Activated B cell treated with CpG ODN at 0.5 μM for 24 hours (primary cell): ENCODE measurements around the gene PARP9. TPM values are rescaled to one million over a fixed set of nuclear protein-coding genes. Genes with fewer than 3 reads are reported as not detected.
"Not testable (repeated sequence)": the region's sequence is repeated elsewhere in the genome, so short reads cannot be mapped to it uniquely, and the experiment has no call there.

Source experiments
- ATAC-seq: fragments of 200-7000 bp; cut with Tn5 transposase; one replicate; pipeline ENCODE4 v1.10.0; 2021; ENCODE audit warnings: low read depth, mild to moderate bottlenecking, moderate library complexity
- CTCF ChIA-PET: fragments of 350-600 bp; sonication (Branson Sonifier 250); formaldehyde crosslinking; loops from one replicate; lab custom pipeline; 2021; ENCODE audit warnings: antibody characterized with exemption; lab: Charles Lee
- POLR2A ChIA-PET: fragments of 350-600 bp; sonication (Branson Sonifier 250); formaldehyde crosslinking; loops from one replicate; lab custom pipeline; 2021; ENCODE audit warnings: antibody characterized with exemption; lab: Charles Lee
- DNase-seq: peaks from one replicate; pipeline ENCODE4 v3.0.0; 2022
- H3K27ac Mint-ChIP-seq: one replicate; pipeline ENCODE4 v1.8.0; 2020; ENCODE audit warnings: mixed read lengths
- H3K27me3 Mint-ChIP-seq: one replicate; pipeline ENCODE4 v1.8.0; 2021; ENCODE audit warnings: mixed read lengths
- H3K36me3 Mint-ChIP-seq: one replicate; pipeline ENCODE4 v1.8.0; 2021; ENCODE audit warnings: low read depth, mixed read lengths
- H3K4me1 Mint-ChIP-seq: one replicate; pipeline ENCODE4 v1.8.0; 2021; ENCODE audit warnings: mixed read lengths
- H3K4me3 Mint-ChIP-seq: one replicate; pipeline ENCODE4 v1.8.0; 2020; ENCODE audit warnings: mild to moderate bottlenecking, mixed read lengths
- H3K9me3 Mint-ChIP-seq: one replicate; pipeline ENCODE4 v1.8.0; 2020; ENCODE audit warnings: mixed read lengths
- CTCF ChIP-seq: fragments of 200-600 bp; IDR thresholded peaks from one replicate; pipeline ENCODE4 v1.8.0; 2022; ENCODE audit warnings: antibody characterized with exemption, mild to moderate bottlenecking
- intact Hi-C: fragments of 100-400 bp; cut with micrococcal nuclease; formaldehyde crosslinking; loops from one replicate; pipeline ENCODE4 v1.15.1; 2024
- total RNA-seq: library from RNA; stranded (reverse); gene quantifications from 2 replicates; pipeline ENCODE4 v1.2.3, GENCODE V29; 2022

PARP9 gene
- total RNA-seq, 1 donor from 2014 or later: 50.8 TPM

GRCh38 chr3:122514123-122515019 is 49.7 kb downstream of the PARP9 start, which contains the start of gene KPNA1:
Gene KPNA1, minus strand, starts transcription at chr3:122514939. Its CDS starts 18,374 bp downstream, at chr3:122496565.
- ATAC-seq (peak; percentile 83), DNase-seq (peak; percentile 92)
- intact Hi-C loops: loop anchor here (1.0 to 10.0 kb wide), 11 partner anchors 18 to 1070 kb away; partner anchors contain the start of genes GOLGB1, HACD2, HSPBAP1 and MIX23
- no peak for TF ChIP-seq CTCF
- Mint-ChIP-seq H3K9me3 (peaks cover 7% of the 10 kb centered on the region), H3K27me3 (no peaks in the 10 kb centered on the region), H3K27ac (peak within 1 kb of the TSS; percentile 82), H3K36me3 (peaks cover 19% of the 10 kb centered on the region), H3K4me1 (peaks cover 42% of the 10 kb centered on the region), H3K4me3 (peak within 1 kb of the TSS; percentile 85)
- ChIA-PET CTCF (no interaction called here), POLR2A (interaction anchor here (0.6 to 2.2 kb wide), 17 partner anchors 10 to 854 kb away, joined by 3 to 16 read pairs (median 4); partner anchors contain the start of genes FAM162A, HCLS1, HSPBAP1 and PARP15)

GRCh38 chr3:122513386-122514122 is 50.5 kb downstream of the PARP9 start:
- Mint-ChIP-seq H3K27me3 (no peaks in the 10 kb centered on the region), H3K36me3 (peaks cover 21% of the 10 kb centered on the region), H3K4me3 (peak overlapping the region; percentile 82), H3K9me3 (peaks cover 8% of the 10 kb centered on the region), H3K27ac (peak overlapping the region; percentile 82), H3K4me1 (peaks cover 50% of the 10 kb centered on the region)
- intact Hi-C loops: loop anchor here (1.0 to 10.0 kb wide), 11 partner anchors 17 to 1071 kb away; partner anchors contain the start of genes GOLGB1, HACD2, HSPBAP1 and MIX23
- DNase-seq: no peak
- TF ChIP-seq CTCF: no peak
- ATAC-seq: no peak
- CTCF ChIA-PET: no interaction called here
- POLR2A ChIA-PET: interaction anchor here (0.6 to 2.2 kb wide), 5 partner anchors 54 to 853 kb away, joined by 3 to 16 read pairs (median 4); partner anchors contain the start of genes HCLS1 and WDR5B

- ChIA-PET POLR2A (no interaction called here), CTCF (no interaction called here)
- intact Hi-C loops: loop anchor here (10.0 kb wide), 1 partner anchor 1073 kb away; the partner anchor contains the start of gene HACD2
- H3K27ac Mint-ChIP-seq: no peak overlapping the region
- peaks cover 8% of the 10 kb centered on the region for H3K9me3 Mint-ChIP-seq
- no peaks in the 10 kb centered on the region for H3K27me3 Mint-ChIP-seq
- H3K4me3 Mint-ChIP-seq: no peak overlapping the region
- H3K4me1 Mint-ChIP-seq: peaks cover 60% of the 10 kb centered on the region
- DNase-seq (no peak), ATAC-seq (no peak)
- no peak for TF ChIP-seq CTCF
- peaks cover 22% of the 10 kb centered on the region for H3K36me3 Mint-ChIP-seq
Observed at GRCh38 chr3:122512284-122512683, 51.8 kb downstream of the PARP9 start.

- peaks cover 67% of the 10 kb centered on the region for H3K4me1 Mint-ChIP-seq
- DNase-seq: no peak
- ChIA-PET POLR2A (no interaction called here), CTCF (no interaction called here)
- TF ChIP-seq CTCF: no peak
- H3K4me3 Mint-ChIP-seq: no peak overlapping the region
- H3K9me3 Mint-ChIP-seq: peaks cover 8% of the 10 kb centered on the region
- intact Hi-C loops: loop anchor here (10.0 kb wide), 1 partner anchor 1074 kb away; the partner anchor contains the start of gene HACD2
- H3K36me3 Mint-ChIP-seq: peaks cover 28% of the 10 kb centered on the region
- ATAC-seq: no peak
- no peaks in the 10 kb centered on the region for H3K27me3 Mint-ChIP-seq
- no peak overlapping the region for H3K27ac Mint-ChIP-seq
Observed at GRCh38 chr3:122510878-122511535, 53.1 kb downstream of the PARP9 start.

GRCh38 chr3:122508944-122509343 is 55.2 kb downstream of the PARP9 start:
- ATAC-seq: peak; percentile 53
- H3K4me3 Mint-ChIP-seq, CTCF ChIA-PET, H3K9me3 Mint-ChIP-seq, intact Hi-C loops, H3K27ac Mint-ChIP-seq, H3K27me3 Mint-ChIP-seq, DNase-seq: not testable (repeated sequence)
- Mint-ChIP-seq H3K4me1 (peaks cover 67% of the 10 kb centered on the region), H3K36me3 (peaks cover 32% of the 10 kb centered on the region)
- POLR2A ChIA-PET: interaction anchor here (0.7 kb wide), 1 partner anchor 11 kb away, joined by 3 read pairs; no protein-coding TSS in a partner anchor
